Adipocyte (in vitro differentiated cells): ENCODE results near the gene NXNL2.

Source experiments
- DNase-seq: peaks from one replicate; pipeline ENCODE4 v3.0.0-alpha.2; 2015; ENCODE audit warnings: low read depth
- H3K27me3 ChIP-seq: replicated peaks from 2 replicates; pipeline ENCODE4 v1.7.0; 2013; ENCODE audit warnings: mild to moderate bottlenecking, low read length, moderate library complexity; ENCODE audit not compliant: control insufficient read depth, insufficient read depth
- H3K36me3 ChIP-seq: 2 replicates; pipeline ENCODE4 v1.7.0; 2013; ENCODE audit warnings: low read length, mild to moderate bottlenecking, moderate library complexity; ENCODE audit not compliant: control insufficient read depth, insufficient read depth, severe bottlenecking
- H3K4me1 ChIP-seq: 2 replicates; pipeline ENCODE4 v1.7.0; 2013; ENCODE audit warnings: mild to moderate bottlenecking, low read length, moderate library complexity; ENCODE audit not compliant: control insufficient read depth, insufficient read depth
- H3K4me3 ChIP-seq: 2 replicates; pipeline ENCODE4 v1.7.0; 2013; ENCODE audit warnings: mild to moderate bottlenecking, low read length, moderate library complexity
- H3K9ac ChIP-seq: 2 replicates; pipeline ENCODE4 v1.7.0; 2013; ENCODE audit warnings: mild to moderate bottlenecking, low read length, moderate library complexity
- H3K9me3 ChIP-seq: 2 replicates; pipeline ENCODE4 v1.7.0; 2013; ENCODE audit warnings: mild to moderate bottlenecking, low read length, moderate library complexity; ENCODE audit not compliant: control insufficient read depth

The NXNL2 gene

DNA sequence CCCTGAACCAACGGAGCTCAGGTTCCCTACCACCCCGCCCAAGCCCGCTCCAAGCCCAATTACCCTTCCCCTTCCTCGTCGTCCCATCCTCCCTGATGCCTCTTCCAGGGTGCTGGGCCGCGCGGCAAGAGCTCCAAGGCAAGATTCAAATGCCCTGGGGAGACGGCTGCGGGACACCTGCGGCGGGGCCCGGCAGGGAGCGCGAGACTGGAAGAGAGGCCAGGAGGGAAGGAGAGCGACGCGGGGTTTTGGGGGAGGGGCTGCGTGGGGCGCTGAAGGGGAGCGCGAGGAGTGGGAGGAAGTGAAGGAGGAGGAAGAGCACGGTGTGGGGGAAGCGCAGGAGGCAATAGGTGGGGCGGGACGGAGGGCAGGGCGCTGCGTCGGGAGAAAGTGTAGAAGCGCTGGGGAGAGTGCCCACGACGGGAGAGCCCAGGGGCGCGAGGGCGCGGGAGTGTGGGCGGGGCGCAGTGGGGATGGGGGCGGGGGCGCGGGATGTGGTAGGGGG, 975 bp upstream of the NXNL2 start:
- Histone ChIP-seq H3K9ac (no peak overlapping the region), H3K27me3 (no peaks in the 10 kb centered on the region), H3K9me3 (no peaks in the 10 kb centered on the region), H3K36me3 (no peaks in the 10 kb centered on the region), H3K4me1 (peaks cover 32% of the 10 kb centered on the region), H3K4me3 (peak overlapping the region; percentile 61)
- peak; percentile 73 for DNase-seq

- H3K4me1 ChIP-seq = peaks cover 18% of the 10 kb centered on the region
- no peaks in the 10 kb centered on the region for H3K27me3 ChIP-seq
- DNase-seq = no peak
- no peaks in the 10 kb centered on the region for H3K9me3 ChIP-seq
- peak overlapping the region; percentile 72 for H3K4me3 ChIP-seq
- no peaks in the 10 kb centered on the region for H3K36me3 ChIP-seq
- no peak overlapping the region for H3K9ac ChIP-seq
These were observed 446 bp downstream of the NXNL2 start for GRCh38 chr9:88535226-88536022.

DNA sequence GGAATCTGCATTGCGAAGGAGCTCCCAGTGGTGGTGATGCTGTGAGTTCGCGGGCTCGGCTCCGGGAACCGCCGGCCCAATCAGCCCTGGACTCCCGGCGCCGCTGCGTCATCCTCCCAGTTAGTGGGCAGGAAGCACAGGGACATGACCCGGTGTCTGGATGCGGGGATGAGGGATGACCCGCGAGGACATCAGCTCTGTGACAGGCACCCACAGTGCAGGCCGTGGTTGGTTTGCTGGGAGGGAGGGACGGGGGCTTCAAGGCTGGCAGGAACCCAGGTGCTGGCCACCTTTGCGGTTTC, 996 bp downstream of the NXNL2 start:
- no peak overlapping the region for H3K9ac ChIP-seq
- H3K36me3 ChIP-seq = no peaks in the 10 kb centered on the region
- no peak for DNase-seq
- peak overlapping the region; percentile 72 for H3K4me3 ChIP-seq
- no peaks in the 10 kb centered on the region for H3K27me3 ChIP-seq
- H3K4me1 ChIP-seq = peaks cover 13% of the 10 kb centered on the region
- no peaks in the 10 kb centered on the region for H3K9me3 ChIP-seq

DNA sequence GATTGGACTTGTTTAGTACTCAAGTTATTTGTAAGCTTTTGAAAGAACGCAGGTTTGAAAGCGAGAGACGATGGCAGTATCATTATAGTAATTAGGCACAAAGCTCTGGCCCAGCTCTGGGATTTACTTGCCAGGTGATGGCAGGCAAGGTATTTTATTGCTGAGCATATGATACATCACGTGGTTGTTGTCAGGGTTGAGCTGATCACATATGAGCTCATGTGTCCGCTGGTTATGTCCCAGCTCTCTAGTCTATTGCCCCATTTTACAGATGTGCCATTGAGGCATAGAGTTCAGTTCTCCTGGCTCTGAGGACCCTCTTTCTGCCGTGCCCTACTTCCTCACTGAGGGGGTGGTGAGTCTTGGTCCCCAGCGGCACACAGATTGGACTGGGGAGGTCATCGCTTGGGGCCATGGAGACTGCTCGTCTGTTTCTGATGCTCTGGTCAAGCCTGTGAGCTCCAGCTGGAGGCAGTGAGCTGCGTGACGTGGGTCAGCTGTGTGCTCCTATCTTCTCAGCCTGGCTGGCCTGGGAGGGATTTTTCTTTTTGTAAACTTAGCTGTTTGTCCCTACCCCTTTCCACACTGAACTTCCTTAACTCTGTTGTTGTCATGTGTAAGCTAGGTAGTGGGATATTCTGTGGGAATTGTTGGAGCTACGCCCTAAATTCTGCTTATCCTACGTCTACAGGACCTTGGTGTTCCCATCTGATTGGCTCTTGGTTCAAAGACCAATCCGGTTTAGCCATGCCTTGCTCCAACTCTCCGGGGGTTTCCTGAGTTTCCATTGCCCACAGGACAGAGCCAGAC, 2.2 kb downstream of the NXNL2 start:
- no peak for DNase-seq
- Histone ChIP-seq H3K9ac (no peak overlapping the region), H3K4me3 (no peak overlapping the region), H3K4me1 (peaks cover 9% of the 10 kb centered on the region), H3K9me3 (no peaks in the 10 kb centered on the region), H3K27me3 (no peaks in the 10 kb centered on the region), H3K36me3 (no peaks in the 10 kb centered on the region)

DNA sequence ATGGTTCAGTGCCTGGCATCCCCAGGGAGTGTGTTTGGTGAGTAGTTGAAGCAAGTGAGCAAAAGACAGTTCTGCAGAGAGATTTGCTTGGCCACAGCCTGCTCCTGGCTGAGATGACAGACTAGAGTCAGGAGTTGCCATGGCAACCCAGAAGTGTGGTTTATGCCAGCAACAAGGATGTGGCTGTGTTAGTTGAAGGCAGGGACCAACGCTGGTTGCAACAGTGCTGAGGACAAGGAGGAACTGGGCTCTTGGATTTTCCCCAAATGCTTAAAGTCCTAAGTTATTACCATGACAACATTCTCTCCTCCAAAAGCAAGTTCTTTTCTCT, 2.7 kb downstream of the NXNL2 start:
- Histone ChIP-seq H3K4me3 (no peak overlapping the region), H3K36me3 (no peaks in the 10 kb centered on the region), H3K27me3 (no peaks in the 10 kb centered on the region), H3K9me3 (no peaks in the 10 kb centered on the region), H3K9ac (no peak overlapping the region), H3K4me1 (peaks cover 5% of the 10 kb centered on the region)
- DNase-seq = peak; percentile 93

- H3K9ac ChIP-seq = no peak overlapping the region
- no peaks in the 10 kb centered on the region for H3K27me3 ChIP-seq
- no peaks in the 10 kb centered on the region for H3K9me3 ChIP-seq
- no peak overlapping the region for H3K4me3 ChIP-seq
- no peaks in the 10 kb centered on the region for H3K36me3 ChIP-seq
- H3K4me1 ChIP-seq = peaks cover 5% of the 10 kb centered on the region
- DNase-seq = no peak
These were observed 3.5 kb downstream of the NXNL2 start for GRCh38 chr9:88538311-88539085.

DNA sequence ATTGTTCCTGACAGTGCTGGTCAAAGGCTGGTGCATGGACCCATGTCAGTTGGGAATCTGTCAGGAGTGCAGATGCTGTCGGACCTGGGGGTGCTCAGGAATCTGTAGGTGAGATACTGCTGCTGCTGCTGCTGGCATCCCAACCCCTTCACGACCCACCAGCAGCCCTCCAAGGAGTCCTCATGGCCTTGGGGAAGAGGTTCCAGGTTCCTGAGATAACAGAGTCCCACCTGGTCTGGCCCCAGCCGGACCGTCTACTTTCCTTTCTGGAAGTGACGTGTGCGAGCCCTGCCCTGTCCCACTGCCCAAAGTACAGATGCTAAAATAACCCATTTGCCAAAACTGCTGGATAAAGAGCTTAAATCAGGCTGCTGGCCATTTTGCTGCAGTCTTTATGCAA, 4.3 kb downstream of the NXNL2 start:
- Histone ChIP-seq H3K9ac (no peak overlapping the region), H3K9me3 (no peaks in the 10 kb centered on the region), H3K4me3 (no peak overlapping the region), H3K36me3 (no peaks in the 10 kb centered on the region), H3K27me3 (no peaks in the 10 kb centered on the region), H3K4me1 (peaks cover 5% of the 10 kb centered on the region)
- no peak for DNase-seq

- no peaks in the 10 kb centered on the region for H3K9me3 ChIP-seq
- H3K4me1 ChIP-seq = peaks cover 2% of the 10 kb centered on the region
- H3K27me3 ChIP-seq = no peaks in the 10 kb centered on the region
- no peak overlapping the region for H3K9ac ChIP-seq
- no peak overlapping the region for H3K4me3 ChIP-seq
- no peak for DNase-seq
- H3K36me3 ChIP-seq = no peaks in the 10 kb centered on the region
These were observed 5.3 kb downstream of the NXNL2 start for GRCh38 chr9:88540251-88540763.

DNA sequence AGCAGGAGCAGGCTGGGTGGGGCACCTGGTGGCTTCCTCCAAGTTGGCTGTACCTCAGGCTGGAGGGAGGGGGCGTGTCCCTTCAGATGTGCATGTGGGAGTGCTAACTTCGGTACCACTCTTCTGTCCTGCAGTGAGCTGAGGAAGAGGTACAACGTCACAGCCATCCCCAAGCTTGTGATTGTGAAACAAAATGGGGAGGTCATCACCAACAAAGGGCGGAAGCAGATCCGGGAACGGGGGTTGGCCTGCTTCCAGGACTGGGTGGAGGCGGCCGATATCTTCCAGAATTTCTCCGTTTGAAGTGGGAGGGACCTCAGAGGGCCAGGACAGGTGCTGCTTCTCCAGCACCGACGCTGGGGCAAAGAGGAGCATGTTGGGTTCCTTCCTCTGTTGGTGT, 9.3 kb downstream of the NXNL2 start:
- Histone ChIP-seq H3K4me3 (no peak overlapping the region), H3K27me3 (no peaks in the 10 kb centered on the region), H3K9ac (no peak overlapping the region), H3K9me3 (no peaks in the 10 kb centered on the region), H3K4me1 (no peaks in the 10 kb centered on the region), H3K36me3 (no peaks in the 10 kb centered on the region)
- DNase-seq = no peak

- Histone ChIP-seq H3K4me3 (no peak overlapping the region), H3K9me3 (no peaks in the 10 kb centered on the region), H3K4me1 (no peaks in the 10 kb centered on the region), H3K27me3 (peaks cover 9% of the 10 kb centered on the region), H3K36me3 (no peaks in the 10 kb centered on the region), H3K9ac (no peak overlapping the region)
- DNase-seq = no peak
These were observed 16.7 kb downstream of the NXNL2 start for GRCh38 chr9:88551546-88552137.

GRCh38 chr9:88553350-88553749, 18.4 kb downstream of the NXNL2 start:
- H3K36me3 ChIP-seq = no peaks in the 10 kb centered on the region
- no peaks in the 10 kb centered on the region for H3K9me3 ChIP-seq
- peaks cover 15% of the 10 kb centered on the region for H3K27me3 ChIP-seq
- H3K4me1 ChIP-seq = no peaks in the 10 kb centered on the region
- DNase-seq = no peak
- no peak overlapping the region for H3K9ac ChIP-seq
- H3K4me3 ChIP-seq = no peak overlapping the region
